ENCODE results near the gene CCDC57.
A peak's percentile ranks its signal among the peaks of the same experiment; 100 is the strongest.
"Not testable (repeated sequence)": the region's sequence is repeated elsewhere in the genome, so short reads cannot be mapped to it uniquely, and the experiment has no call there.

CCDC57 gene

DNA sequence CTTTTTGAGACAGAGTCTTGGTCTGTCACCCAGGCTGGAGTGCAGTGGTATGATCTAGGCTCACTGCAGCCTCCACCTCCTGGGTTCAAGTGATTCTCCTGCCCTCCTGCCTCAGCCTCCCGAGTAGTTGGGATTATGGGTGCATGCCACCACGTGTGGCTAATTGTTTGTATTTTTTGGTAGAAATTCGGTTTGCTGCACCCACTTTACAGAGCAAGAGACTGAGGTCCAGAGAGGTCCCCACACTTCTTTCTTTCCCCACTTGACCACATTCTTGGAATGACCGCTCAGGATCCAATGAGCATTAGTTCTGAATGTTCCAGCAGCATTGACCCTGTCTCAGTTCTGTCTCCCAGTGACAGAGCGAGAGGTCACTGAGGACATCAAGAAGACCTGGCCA, 10.9 kb upstream of the CCDC57 start:
- no peak for DNase-seq (ENCODE audit: low spot score)

DNA sequence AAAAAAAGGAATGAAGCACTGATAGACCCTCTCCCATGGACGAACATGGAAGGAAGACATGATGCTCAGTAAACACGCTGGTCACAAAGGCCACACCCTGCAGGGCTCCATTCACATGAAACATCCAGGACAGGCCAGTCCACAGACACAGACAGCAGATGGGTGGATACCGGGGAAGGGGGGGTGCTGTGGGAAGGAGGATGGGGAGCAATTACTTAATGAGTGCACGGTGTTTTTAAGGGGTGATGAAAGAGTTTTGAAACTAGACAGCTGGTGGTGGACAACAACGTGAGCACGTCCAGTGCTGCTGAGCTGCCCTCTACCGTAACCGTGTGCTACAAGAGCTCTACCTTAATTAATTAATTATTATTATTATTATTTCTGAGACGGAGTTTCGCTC, 10.2 kb upstream of the CCDC57 start:
- no peak for DNase-seq (ENCODE audit: low spot score)

DNA sequence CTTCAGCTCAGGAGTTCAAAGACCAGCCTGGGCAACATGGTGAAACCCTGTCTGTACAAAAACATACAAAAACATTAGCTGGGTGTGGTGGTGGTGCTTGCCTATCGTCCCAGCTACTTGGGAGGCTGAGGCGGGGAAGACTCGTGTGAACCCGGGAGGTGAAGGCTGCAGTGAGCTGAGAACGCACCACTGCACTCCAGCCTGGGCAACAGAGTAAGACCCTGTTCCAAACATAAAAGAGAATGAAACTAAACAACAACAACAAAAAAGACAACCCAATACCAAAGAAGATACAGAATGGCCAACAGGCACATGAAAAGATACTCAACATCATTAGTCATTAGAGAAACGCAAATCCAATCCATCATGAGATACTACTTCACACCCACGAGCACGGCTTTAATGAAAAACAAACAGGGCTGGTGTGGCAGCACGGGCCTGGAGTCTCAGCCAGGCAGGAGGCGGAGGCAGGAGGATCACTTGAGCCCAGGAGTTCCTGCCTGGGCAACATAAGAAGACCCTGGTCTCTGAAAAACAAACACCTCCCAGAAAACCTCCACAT, 8.8 kb upstream of the CCDC57 start:
- no peak for DNase-seq (ENCODE audit: low spot score)

DNA sequence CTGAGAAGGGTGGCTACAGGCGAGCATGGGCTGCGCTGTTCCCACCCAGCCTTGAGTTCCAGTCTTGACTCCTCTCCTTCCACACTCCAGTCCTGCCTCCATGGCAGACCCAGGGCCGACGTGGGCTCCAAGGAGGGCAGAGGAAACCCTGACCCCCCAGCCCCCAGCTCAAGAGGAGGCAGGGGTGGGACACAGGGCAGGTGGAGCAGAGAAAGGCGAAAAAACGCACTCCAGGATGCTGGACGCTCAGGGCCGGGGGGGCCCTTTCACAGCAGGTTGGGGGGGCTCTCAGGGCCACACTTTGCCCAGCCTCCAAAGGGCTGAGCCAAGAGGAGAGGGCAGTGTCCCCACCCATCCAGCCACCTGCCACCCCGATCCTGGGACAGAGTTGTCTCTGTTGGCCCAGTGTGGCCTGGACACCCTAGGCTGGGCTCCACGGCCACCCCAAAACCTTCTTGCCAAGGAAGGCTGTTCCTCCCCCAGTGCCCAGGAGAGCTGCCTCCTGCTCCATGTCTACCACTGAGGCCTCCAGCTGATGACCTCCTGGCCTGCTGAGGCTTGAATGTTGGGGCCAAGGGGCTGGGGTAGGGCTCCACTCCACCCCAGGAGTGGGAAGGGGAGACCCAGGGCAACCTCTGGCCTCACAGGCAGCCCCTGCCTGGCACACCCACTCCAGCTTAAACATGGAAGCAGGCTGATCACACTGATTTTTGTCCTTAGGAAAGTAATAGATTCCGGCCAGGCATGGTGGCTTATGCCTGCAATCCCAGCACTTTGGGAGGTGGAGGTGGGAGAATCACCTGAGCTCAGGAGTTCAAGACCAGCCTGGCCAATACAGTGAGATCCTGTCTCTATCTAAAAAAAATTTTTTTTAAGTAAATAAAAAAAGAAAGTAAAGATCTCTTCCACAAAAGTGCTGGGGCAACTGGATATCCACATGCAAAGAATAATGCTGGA, 7.4 kb upstream of the CCDC57 start:
- no peak for DNase-seq (ENCODE audit: low spot score)

DNA sequence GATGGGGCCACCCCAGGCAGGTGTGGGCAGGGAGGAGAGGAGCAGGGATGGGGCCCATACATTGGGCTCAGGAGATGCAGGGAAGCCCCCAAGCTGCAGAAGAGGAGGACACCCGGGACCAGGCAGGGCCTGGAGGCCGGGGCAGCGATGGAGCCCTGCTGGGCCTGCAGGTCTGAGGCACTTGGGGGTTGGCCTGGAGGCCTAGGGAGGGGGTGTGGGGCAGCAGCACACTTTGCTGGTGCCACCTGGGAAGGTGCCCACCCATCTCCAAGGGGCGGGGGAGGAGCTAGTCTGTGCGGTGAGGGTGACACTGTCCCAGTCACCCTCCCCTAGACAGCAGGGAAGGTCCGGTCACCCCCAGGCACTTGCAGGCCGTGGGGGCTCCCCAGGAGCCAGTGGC, 6.4 kb upstream of the CCDC57 start:
- DNase-seq (ENCODE audit: low spot score), result no peak

DNA sequence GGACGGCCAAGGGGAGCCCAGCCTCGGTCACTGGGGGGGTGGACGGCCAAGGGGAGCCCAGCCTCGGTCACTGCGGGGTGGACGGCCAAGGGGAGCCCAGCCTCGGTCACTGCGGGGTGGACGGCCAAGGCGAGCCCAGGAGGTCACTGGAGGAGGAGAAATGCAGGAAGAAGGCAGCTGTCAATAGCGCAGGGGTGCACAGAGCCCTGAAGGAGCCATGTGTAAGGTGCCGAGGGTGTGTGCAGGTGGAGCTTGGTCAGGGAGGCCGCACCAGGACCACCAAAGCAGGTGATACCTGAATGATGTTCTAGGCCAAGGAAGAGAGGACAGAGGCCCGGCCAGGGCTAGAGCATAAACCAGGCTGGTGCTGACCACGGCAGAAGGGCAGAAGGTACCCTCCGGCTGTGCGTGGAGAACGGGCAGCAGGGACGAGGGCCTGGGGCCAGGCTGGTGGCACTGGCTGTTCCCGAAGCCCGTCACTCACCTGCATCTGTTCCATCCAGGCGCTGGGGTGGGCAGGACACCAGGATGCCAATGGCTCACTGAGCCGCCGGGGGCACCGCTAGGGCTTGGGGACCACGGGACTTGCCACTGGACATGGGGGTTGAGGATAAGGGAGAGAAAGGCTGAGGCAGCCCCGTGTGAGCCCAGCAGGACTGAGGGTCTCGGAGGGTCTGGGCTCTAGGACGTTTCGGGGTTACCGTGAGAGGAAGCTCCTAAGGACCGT, 5.9 kb upstream of the CCDC57 start:
- DNase-seq (ENCODE audit: low spot score), result no peak

DNA sequence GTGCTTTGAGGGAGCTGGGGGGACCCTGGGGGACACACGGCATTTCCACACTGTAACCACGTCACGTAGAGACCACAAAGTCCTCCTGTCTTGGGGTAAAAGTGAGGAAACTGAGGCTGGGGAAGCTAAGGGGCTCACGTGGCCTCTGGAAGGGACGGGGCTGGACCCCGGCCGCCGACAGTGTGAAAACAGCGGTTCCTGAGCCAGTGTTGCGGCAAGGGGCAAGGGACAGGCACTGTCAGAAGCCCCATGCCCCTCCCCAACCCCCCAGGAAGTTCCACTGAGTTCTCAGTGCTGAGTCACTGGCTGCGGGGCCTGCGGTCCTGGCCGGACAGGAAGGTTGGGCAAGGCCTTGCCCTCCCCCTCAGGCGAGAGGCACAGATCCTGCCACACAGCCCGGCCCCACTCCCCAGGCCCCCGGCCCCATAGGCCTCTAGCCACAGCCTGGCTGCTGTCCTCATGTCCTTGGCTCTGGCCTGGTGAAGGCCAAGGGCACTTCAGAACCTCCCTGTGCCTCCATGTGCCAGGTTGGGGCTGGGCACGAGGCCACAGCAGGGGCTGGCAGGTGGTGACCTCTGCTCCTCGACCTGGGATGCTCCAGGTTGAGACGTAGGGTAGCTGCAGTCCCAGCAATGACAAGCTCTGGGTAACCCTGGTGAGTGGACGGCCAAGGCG, 5.0 kb upstream of the CCDC57 start:
- DNase-seq (ENCODE audit: low spot score), result no peak

DNA sequence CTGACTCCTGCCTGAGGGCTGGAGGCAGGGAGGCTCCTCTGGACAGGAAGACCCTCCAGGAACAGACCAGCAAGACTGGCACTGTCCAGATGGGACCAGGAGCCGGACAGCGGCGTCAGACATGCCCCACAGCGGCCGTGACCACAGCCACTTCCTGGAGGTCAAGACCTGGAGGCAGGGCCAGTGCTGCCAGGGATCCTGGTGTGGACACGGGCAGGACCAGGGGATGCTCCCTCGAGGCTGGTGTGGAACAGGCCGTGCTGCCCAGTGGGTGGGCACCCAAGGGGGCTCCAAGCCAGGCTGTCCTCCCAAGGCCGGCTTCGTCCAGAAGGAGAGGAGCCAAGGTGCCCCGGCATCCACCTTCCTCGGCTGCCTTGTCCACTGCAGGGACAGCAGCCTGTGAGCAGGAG, 4.5 kb upstream of the CCDC57 start:
- no peak for DNase-seq (ENCODE audit: low spot score)

DNA sequence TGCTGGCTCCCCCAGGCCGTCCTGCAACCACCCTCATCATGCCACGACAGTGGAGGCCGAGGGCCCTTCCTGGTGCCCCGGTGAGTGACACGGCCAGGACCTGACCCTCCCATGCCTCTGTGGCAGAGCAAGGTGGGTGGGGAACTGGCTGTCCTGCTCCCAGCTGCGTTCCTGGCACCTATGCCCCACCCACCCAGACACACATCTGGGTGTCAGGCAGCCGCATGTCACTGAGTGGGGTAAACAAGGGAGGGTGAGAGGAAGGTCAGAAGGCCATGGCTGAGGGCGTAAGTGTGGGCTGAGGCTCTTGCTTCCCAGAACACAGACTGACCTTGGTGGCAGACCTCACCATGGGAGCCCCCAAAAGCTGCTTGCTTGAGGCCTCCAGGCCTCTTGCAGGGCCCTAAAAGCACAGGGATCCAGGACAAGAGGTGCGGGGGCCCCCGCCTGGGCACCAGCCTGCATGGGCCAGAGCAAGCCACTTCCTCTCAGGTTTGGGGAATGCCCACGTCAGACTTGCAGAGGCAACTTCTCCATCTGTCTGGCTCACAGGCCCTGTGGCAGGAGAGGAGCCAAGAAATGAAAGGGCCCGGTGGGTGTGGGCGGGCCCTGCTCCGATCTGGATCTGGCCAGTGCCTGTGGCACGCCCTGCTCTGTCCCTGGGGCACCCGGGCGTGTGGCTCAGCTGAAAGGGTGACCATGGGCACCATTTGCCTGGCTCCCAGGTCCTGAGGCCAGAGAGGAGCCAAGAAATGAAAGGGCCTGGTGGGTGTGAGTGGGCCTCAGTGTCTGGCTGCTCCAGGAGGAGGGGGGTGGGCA, 3.9 kb upstream of the CCDC57 start:
- DNase-seq (ENCODE audit: low spot score), result peak; percentile 81

DNA sequence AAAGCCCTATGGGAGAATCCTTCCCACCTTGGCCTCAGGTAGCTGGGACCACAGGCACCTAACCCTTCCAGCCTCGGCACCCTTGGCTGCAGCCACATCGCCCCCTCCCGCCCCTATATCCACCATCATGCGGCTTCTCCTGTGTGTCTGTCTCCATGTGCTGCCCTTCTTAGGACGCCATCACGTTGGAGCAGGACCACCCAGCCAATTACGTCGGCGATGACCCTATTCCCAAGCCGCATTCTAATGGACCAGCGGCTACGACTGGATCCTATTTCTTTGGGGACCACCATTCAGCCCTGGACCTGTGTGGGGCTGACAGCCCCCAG, 3.3 kb upstream of the CCDC57 start:
- no peak for DNase-seq (ENCODE audit: low spot score)

DNA sequence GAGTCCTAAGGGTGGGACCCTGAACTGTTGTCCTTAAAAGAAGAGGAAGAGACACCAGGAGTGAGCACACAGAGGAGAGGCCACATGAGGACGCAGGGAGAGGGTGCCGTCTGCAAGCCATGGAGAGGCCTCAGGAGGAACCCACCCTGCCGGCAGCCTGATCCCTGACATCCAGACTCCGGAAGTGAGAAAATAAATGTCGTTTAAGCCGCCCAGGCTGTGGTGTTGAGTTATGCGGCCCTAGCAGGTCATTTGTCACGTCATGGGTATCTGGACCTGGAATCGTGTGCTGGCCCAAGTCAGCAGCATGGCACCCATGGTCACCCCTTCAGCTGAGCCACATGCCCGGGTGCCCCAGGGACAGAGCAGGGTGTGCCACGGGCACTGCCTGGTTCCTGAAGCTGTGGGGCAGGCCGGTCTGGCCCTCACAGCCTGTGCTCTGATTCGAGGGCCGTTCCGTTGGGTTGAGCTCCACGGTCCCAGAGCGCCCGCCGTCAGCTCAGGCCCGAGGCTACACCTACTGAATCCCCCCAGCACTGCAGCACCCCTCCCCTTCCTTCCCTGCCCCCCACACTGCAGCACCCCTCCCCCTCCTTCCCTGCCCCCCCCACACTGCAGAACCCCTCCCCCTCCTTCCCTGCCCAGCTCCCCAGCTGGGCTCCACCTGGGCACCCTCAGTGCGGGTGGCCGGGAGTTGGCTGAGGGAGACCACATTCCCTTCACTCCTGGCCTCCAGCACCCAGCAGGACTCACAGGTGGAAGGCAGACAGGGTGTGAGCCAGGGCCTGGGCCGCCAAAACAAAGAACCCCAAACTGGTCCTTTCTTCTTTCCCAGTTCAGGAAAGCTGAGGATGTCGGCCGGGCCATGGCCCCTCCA, 2.7 kb upstream of the CCDC57 start:
- DNase-seq (ENCODE audit: low spot score), result no peak

DNA sequence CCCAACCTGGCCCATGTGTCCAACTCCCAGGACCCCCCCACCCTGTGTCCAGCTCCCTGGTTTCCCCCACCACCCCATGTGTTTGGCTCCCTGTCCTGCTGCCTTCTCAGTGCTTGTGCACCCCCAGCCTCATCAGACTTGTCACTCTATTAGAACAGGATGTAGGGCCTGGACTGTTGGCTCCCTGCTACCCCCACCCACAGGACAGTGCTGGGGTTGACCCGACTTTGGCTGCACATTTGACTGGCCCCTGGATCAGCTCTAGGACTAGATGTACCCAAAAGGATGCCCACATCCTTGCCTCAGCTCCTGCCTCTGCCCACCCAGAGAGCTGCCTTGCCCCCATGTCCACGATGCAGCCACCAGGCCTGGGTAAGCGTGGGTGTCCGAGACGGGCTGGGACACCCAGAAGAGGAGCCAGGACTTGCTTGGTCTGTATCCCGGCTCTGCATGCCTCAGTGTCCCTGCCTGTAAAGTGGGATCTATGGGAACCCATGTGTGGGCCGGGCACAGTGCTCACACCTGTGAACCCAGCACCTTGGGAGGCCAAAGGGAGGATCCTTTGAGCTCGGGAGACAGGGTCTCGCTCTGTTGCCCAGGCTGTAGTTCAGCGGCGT, 1.5 kb upstream of the CCDC57 start:
- no peak for DNase-seq (ENCODE audit: low spot score)

DNA sequence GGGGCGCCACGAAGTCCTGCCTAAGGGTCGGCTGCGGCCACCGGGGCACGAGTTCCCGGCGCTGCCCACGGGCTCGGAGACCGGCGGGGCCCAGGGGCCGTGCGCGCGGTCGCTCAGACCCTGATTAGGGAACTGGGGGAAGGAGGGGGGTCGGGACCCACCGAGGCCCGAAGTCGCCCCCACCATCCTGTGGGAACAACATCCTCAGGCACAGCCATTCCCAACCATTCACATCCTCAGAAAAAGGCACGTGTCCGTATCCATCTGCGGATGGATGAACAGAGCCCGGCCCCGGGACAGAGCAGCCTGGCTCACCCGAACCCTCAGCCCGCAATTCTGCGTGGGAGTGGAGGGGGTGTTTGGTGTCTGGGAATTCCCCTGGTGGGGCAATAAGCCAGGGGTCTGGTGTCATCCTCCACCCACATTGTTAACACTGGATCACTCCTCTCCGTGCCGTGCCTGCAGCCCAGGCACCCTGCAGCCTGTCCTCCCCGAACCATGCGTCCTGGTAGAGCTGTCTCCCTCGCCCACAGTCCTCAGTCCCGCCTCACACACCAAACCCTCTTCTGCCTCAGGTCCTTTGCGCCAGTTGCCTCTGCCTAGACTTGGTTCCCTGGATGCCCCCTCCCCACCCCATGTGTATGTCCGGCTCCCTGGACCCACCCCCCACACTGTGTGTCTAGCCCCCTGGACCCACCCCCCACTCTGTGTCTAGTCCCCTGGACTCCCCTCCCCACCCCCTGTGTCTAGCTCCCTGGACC, 789 bp upstream of the CCDC57 start:
- DNase-seq (ENCODE audit: low spot score), result no peak

DNA sequence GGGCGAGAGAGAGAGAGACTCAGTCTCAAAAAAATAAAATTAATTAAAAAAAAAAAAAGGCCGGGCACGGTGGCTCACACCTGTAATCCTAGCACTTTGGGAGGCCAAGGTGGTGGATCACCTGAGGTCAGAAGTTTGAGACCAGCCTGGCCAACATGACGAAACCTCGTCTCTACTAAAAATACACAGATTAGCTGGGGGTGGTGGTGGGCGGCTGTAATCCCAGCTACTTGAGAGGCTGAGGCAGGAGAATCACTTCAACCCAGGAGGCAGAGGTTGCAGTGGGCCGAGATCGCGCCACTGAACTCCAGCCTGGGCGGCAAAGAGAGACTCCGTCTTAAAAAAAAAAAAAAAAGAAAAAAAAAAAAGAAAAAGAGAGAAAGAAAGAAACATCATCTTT, 2.0 kb downstream of the CCDC57 start:
- DNase-seq (ENCODE audit: low spot score), result not testable (repeated sequence)

DNA sequence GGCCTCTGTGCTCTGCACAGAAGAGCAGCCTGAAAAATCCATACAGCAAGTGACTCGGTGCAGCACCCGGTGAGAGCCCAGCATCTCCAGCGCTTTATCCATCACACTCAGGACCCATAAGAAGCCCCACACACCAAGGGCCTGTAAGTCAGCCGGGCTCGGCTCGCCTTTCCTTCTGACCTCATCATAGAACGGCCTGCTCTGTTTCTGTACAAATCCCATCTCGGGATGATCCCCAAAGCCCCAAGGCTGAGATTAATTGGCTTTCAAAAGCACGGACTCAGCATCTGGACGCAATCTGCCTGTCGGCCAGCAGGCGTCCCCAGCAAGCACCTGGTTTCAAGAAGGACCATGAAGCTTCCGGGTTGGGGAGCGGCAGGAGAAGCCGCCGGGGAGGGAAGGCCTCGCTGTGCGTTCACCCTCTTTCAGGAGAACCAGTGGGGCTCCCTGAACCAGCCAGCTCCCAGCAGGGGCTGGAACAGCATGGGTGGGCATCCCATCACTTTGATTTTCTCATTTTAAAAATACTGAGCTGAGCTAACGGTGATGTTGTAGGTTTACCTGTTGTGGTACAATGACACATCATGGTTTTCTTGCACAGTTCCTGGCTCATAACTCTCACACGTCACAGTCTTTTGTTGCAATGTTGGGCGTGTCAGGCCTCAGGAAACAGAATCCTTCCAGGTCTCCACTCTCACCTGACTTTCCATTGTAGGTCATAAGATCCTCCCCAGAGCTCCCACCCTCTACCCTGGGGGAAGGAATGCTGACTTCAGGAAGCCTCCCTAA, 6.7 kb downstream of the CCDC57 start:
- DNase-seq (ENCODE audit: low spot score), result peak; percentile 85

DNA sequence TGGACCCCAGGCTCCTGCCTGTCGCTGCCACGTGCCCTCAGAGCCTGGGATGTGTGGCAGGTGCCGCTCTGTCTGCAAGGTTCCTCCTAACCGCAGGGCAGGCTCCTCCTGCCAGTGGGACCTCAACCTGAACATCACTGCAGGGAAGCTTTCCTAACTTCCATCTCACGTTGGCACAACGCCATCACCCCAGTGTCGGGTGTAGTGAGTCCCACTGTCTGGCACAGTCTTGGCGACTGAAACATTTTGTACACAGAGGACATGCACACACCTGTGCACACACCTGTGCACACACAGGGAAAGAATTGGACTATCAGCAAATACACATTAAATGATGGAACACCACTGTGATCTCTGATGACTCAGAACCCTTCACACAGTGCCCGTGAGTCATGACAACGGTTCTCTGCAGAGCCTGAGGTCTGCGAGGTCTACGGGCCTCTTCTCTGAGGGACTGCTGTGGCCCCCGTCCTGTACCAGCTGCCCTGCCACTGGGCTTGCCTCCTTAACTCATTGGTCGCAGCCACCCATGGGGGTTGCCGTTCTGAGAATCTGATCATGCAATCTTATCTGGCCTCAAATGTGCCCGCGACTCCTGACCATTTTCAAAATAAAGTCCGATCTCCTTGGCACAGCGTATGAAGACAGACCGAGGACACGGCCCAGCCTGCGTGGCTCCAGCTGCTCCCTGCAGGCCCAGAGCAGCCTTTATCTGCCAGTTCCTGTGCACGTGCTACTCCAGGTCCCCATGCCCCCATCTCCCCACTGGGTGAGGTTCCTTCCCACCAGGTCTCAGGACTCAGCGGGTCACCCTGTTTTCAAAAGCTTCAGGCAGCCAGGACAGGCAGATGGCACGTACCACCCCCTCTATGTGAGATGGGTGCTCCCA, 7.6 kb downstream of the CCDC57 start:
- no peak for DNase-seq (ENCODE audit: low spot score)

DNA sequence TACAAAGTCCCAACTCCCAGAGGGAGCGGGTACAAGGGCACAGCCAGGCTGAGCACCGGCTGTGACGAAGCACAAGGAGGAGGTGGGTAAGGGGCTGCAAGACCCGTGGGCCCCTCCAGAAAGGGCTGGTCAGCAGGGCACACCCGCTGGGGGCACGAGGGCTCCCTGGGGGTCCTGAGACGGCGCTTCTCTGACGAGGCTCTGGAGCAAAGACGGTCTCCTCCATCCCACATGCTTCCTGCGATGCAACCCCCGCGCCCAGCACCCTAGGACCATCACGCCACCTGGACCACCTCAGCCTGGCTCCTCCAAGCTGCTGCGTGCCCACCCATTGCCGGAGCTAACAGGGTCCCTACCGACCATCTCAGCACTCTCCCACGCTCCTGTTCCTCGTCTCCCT, 8.7 kb downstream of the CCDC57 start:
- no peak for DNase-seq (ENCODE audit: low spot score)

DNA sequence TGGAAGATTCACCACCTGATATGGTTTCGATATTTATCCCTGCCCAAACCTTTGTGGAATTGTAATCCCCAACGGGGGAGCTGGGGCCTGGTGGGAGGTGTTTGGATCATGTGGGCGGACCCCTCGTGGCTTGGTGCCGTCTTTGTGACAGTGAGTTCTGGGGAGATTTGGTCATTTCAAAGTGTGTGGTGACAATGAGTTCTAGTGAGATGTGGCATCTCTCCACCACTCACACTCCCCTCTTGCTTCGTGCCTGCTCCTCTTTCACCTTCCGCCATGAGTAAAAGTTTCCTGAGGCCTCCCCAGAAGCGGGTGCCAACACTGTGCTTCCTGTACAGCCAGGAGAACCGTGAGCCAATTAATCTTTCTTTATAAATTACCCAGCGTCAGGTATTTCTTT, 9.7 kb downstream of the CCDC57 start:
- no peak for DNase-seq (ENCODE audit: low spot score)

Measured in hematopoietic multipotent progenitor cell treated with erythropoietin and hydrocortisone succinate and interleukin-3 and kit ligand, for 15 days (in vitro differentiated cells).